ENCODE data around the gene ATP6V1E1.

GRCh38 chr22:17578136-17578754 lies 50.3 kb downstream of the ATP6V1E1 start:
- TF ChIP-seq CTCF (IDR thresholded peaks at IDR 0.05; ENCODE audit: insufficient read depth, low read length, poor library complexity, severe bottlenecking) (no peak), EZH2phosphoT487 (conservative IDR thresholded peaks at IDR 0.05; ENCODE audit: low read length) (no peak)

Measured in SU-DHL-6 (cell line).